Measurements from ENCODE around the gene ZNRF3.

- no peak for TF ChIP-seq POLR2AphosphoS5 (IDR thresholded peaks at IDR 0.05)
- TF ChIP-seq CTCF (IDR thresholded peaks at IDR 0.05) = no peak
Measured at GRCh38 chr22:28902490-28902889, 19.1 kb downstream of the ZNRF3 start.

Measured in upper lobe of left lung (tissue), 4 donors.